Measurements from ENCODE around the gene SPATA4.
A peak's percentile ranks its signal among the peaks of the same experiment; 100 is the strongest.
"Not testable (repeated sequence)": the region's sequence is repeated elsewhere in the genome, so short reads cannot be mapped to it uniquely, and the experiment has no call there.

Gene SPATA4

DNA sequence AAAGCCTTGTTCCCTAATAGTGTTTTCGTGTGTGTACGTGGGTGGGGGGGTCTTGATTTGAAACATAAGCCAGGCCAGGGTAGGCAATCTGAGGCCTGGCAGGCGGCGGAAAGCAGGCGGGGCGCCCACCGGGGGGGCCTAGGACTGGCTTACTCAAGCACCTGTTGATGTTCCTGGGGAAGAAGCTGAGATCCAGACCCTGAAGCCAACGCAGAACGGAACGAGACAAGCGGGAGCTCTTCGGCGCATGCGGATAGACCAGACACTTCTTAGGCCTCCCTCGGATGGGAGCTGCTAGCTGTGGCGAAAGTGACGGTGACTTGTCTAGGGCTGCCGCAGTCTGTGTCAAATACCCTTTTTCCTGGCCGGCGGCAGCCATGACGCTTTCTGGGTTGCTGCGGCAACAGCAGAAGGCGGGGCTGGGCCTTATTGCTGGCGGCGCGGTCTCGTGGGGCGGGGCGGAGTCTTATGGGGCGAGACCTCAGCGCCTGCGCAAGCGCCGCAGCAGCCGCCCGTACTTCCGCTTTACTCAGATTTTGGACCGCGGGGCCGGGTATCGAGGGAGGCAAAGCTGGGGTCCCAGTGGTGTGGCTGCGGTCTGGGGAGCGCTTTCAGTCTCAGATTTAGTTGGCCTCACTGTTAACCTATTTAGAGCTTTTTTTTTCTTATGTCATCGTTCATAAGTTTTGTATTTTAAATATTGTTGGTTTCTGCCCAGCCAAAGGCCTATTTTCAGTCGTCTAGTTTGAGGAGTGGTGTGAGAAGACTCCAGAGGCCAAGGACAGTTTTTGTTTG is at the start of gene SPATA4:
TSS of gene SPATA4 (minus strand) at position 402 of the 795 bp plus-strand sequence. CDS start at position 379, 23 bp downstream.
- peak; percentile 12 for FAIRE-seq

DNA sequence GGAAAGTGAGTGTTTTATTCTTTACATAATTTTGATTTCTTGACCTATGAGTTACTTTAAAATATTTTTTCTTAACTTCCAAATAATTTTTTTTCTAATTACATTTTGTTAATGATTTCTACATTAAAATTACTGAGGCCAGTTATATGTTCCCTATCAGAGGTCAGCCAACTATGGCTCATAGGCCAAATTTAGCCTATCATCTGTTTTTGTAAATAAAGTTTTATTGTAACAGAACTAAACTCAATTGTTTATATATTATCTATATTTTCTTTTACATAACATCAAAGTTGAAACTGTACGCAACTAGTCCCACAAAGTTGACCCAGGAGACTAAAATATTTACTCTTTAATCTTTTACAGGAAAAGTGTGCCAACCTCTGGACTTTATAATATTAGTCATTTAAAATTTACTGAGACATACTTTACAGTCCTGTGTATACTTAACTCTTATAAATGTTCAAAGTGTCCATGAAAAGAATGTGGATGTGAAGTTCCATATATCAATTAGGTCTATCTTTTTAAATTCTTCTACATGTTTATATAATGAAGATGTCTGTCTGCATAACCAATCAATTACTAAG is 47.5 kb upstream of the SPATA4 start:
- FAIRE-seq: peak; percentile 18

DNA sequence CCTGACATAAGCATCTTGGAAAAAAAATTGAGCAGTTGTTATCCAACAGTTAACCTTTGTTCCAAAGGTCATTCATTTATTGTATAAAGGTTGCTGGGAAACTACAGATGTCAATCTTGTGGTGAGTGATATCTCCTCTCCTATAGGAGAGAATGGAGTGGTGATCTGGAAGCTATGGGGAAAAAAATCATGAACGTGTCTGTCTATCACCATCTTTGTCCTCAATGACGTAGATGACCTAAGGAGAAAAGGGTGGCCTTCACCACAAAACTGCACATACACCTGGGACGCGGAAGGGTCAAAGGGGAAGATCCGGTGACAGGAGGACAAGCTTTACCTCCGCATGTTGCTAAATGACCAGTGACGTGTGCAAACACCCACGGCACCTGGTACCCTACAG is 46.3 kb upstream of the SPATA4 start:
- FAIRE-seq: no peak

DNA sequence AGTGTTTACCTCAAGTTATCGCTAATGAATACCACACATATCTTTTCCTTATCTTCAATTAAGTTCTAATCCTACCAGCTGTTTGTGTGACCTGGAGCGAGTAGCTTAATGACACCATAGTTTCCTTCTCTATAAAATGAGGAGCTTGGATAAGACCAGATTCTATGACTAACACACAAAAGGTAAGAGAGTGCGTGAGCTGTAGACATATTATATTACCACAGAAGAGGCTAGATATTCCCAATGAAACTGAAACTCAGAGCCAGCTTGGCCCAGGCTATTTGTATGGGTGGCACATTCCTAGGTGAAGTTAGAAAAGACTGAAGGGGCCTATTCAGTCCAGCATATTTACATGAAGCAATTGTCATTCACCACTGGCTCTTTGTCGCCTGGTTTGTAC is 43.4 kb upstream of the SPATA4 start:
- FAIRE-seq: no peak

DNA sequence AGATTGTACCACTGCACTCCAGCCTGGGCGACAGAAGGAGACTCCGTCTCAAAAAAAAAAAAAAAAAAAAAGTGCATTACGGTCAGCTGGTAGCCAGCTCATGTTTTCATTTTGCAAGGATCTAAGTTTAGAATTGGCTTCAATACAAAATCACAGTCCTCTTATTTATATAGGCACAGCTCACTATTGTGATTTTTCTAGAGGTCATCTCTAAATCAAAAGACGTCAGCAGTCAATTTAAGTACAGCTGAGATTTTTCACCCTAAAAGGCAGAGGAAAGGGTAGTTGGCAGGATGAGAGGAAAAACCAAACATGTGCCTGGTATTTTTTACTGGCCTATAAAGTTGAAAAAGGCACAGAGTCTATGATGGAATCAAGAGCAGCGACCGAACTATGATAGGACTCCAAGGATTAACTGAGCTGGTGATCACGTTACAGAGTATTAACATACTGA is 42.8 kb upstream of the SPATA4 start:
- no peak for FAIRE-seq

DNA sequence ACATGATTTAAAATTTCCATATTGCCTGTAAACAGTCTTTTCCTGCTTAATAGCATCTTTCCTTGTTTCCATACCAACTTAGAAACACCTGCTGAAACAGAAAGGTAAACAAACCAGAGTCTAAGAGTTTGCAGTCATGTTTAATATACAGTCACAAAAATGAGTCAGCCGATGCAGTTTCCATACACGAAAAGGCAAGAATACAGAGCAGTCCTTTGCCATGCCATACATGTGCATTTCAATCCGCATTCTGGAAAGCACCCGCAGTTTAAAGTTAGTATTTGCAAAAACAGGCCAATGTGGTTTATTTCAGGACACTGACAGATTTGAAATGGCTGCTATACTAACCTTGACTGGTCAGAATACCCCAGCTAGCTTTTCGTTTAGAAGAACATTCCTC is 41.6 kb upstream of the SPATA4 start:
- FAIRE-seq: no peak

DNA sequence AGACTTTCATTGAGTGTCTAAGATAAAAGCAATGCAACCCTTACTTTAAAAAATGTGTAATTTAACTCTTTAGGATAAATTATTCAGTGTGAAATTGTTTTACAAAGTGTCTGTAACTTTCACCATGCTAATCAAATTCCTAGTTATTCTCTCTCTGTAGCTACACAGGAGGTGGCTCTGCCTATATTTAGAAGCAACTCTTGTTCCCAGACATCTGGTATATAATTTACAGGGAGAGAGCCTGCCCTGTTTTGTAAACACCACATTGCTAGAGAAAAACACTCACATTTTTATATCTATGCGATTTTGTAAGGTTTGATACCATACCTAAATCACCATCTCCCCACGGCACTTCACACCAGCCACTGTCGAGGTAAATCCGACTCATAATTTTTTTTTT is 35.5 kb upstream of the SPATA4 start:
- FAIRE-seq: no peak

DNA sequence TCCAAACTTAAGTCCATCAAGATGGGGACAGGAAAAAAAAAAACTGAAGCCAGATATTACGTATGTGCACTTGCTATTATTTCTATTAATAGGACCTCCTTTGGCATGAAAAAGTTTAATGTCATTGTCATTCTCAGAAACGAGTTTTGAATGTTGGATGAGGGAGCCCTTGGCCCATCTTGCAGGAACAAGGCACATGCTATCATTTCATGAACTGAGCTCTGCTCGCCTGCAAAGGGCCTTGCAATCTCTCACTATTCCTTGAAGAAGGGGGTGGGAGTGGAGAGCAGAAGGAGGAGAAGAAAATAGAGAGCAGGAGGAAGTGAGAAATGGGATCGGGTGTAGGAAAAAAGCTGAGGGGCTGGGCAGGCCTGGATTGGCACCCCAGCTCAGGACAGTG is 34.3 kb upstream of the SPATA4 start:
- no peak for FAIRE-seq

DNA sequence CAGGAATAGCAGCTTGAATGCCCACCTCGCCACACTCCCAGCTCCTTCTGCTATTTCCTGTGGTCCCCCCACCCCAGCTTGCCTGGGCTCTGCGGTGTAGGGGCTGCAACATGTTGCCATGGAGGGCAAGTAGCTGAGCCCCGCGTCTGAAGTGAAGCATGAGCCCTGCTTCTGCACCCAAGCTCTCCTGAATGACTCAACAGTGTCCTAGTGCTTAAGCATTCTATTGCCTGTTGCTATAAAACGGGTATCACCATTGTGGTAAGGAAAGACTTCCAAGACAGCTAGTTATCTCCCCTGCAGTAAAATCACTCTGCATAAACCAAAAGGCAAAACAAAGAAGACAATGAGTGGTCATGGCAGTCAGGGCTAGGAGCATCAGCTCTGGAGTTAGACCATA is 31.4 kb upstream of the SPATA4 start:
- no peak for FAIRE-seq

DNA sequence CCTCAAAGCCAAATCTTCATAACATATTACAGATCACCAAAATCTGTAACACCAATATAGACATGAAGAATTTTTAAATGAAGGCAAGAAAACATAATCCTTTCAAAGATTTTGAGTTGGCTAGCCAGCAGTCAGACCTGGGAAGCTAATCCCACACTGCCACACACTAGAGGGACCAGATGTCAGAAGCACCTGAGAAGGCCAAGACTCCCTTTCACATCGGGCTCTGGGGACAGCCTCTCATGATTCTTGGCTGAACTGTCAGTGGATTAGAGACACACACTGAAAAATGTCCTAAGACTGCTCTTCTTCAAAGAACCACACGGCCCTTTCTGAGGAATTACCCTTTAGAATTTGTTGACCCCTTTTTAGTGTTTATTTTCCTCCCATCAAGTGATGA is 28.2 kb upstream of the SPATA4 start:
- FAIRE-seq: no peak

DNA sequence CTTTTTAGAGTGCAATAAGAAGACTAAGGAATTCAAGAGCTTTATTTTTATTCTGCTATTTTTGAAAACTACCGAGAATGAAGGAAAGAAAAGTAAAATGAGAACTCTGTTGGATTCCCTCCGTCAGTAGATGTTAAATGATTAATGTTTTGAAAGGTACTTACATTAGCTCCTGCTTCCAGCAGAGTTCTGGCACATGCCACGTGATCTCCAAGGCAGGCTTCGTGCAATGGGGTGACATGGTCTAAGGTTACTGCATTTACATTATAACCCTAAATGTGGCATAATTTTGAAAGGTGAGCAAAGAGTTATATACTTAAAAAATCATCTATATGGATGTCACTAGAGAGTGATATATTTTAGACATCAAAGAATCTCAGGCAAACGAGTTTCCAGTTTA is 26.8 kb upstream of the SPATA4 start:
- FAIRE-seq: no peak

DNA sequence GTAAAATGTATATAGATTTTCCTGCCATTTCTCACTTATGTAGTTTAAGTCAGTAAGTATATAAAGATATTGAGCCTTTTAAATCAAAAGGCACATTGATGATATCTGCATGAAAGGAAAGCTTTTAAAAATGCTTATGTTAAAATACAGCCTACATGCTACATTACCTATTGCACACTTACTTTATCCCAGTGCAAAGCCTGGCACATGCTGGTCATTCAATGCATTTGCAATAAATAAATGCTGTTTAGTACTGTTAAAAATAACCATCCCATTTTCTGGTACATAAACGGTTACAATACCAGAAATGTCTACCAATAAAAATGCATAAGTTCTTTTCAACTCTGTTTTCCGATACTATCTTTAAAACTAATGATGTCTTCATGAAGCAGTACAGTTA is 22.1 kb upstream of the SPATA4 start:
- no peak for FAIRE-seq

DNA sequence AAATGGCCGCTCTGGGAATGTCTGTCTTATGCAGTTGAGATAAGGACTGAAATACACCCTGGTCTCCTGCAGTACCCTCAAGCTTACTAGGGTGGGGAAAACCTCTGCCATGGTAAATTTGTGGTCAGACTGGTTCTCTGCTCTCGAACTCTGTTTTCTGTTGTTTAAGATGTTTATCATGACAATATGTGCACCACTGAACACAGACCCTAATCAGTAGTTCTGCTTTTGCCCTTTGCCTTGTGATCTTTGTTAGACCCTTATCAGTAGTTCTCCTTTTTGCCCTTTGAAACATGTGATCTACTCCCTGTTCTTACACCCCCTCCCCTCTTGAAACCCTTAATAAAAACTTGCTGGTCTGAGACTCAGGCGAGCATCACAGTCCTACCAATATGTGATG is 17.0 kb upstream of the SPATA4 start:
- FAIRE-seq: not testable (repeated sequence)

DNA sequence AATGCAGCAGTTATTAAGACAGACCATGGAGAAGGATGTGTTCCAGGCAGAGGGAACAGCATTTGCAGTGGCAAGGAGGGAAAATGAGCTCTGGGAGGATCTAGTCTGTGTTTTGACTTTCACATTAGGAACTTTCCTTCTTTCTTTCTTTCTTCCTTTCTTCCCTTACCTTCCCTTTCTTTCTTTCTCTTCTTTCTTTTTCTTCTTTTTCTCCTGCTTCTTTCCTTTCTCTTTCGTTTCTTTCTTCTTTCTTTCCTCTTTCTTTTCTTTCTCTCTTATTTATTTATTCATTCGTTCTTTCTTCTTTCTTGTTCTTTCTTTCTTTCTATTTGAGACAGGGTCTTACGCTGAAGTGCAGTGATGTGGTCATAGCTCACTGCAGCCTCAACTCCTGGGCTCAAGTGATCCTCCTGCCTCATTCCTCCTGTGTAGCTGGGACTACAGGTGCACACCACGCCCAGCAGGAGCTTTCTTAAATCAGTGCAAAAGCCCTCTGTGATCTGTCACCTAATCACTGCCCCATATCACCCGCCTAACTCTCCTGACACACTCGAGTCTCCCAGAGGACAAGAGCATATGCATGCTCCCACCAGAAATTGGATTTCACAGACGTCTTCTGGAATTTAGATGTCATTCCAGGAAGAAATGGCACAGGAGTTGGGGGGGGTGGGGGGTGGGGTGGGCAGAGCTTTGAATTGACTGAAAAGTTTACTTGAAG is 15.4 kb upstream of the SPATA4 start:
- FAIRE-seq: no peak

DNA sequence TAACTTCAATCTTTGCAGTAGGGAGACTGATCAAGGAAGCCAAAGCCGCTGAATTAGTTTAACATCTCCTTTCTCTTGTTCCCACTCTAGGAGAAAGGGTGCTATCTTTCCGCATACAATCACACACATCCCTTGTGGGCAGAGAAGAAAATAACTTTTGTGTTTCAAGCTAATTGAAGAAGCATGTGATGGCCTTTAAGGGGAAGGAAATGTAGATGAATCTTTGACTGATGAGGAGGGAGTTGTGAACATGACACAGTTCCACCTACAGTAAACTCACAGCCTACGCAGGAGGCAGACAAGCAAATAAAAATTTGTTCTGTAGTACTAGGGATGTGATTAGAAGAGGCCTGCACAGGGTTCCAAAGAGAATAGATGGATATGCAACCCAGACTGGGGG is 14.7 kb upstream of the SPATA4 start:
- no peak for FAIRE-seq

DNA sequence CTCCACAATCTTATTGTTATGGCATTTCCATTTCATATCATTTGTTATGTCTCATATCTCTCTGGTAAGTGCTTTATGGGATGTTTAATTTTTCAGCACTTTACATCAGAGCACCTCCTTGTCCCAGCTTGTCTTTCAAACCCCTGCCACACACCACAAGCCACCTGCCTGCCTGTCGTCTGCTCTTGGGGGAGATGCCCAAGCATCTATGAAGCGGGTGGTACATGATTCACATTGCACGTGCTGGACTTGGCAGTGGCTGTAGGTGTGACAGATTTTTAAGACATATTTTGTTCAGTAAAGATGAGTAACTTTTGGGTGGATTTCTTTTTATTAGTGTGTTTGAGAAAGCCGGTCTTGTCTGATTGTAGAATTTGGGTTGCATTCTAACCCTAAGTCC is 14.2 kb upstream of the SPATA4 start:
- no peak for FAIRE-seq

DNA sequence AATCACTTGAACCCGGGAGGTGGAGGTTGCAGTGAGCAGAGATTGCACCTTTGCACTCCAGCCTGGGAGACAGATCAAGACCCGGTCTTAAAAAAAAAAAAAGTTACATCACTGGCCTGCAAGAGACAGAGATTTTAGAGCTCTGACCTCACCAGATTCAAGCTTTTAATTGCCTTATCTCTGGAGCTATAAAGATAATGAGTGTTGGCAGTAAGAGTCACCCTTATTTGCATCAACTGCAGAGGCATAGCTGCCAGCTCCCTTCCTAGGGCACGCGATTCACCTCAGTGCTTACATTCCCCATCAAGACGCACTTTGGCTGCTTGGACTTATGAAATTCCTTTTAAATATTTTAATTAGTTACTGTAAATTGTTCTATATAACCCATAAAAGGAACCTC is 12.5 kb upstream of the SPATA4 start:
- no peak for FAIRE-seq

DNA sequence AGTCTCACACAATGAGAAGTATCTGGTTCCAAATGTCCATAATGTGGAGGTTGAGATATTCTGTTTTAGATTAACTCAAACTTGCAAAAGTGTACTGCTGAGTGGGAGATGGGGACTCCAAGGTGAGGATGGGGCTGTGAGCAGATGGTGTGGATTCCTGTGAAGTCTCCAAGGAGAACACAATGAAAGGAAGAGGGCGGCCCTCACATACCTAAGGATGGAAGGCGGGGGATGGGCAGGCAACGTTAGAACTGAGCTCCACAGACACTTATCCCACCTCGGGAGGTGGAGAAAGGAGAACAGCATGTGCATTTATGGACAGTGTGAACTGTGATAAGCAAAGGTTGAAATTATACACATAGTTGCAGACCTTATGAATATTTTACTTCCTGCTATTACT is 9.9 kb upstream of the SPATA4 start:
- FAIRE-seq: no peak

DNA sequence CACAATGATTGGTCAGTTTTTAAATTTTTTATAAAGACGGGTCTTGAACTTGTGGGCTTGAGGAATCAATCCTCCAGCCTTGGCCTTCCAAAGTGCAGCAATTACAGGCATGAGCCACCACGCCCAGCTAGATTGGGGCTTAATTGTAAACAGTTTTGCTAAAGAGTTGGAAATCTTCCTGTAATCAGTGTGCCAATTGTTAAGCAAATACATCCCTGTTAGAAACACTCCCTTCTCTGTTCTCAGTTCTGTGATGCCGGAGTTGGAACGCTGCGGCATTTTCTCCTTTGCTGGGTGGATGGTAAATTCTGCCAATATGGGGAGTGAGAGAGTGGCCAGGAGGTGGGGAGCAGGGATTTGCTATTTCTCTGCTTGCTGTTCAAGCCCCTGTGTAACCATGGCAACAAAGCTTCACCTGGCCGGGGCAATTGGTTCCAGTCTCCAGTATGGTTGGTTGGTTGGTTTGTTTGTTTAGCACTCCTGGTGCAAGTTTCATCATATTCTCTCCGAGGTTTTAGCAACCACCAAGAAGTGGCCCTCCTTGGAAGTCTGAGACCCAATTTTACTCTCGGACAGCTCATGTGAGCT is 3.0 kb upstream of the SPATA4 start:
- no peak for FAIRE-seq

DNA sequence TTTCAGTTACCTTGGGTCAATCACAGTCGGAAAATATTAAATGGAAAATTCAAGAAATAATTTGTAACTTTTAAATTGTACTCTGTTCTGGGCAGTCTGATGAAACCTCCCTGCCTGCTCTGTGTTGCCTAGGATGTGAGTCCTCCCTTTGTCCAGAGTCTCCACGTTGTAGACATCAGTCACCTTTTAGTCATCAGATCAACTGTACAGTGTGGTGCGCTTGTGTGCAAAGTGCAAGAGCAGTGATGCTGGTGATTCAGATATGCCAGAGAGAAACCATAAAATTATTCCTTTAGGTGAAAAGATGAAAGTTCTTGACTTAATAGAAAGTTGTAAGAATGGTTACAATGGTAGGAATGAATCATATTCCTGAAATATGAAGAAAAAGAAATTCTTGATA is 1.4 kb downstream of the SPATA4 start:
- FAIRE-seq: no peak

DNA sequence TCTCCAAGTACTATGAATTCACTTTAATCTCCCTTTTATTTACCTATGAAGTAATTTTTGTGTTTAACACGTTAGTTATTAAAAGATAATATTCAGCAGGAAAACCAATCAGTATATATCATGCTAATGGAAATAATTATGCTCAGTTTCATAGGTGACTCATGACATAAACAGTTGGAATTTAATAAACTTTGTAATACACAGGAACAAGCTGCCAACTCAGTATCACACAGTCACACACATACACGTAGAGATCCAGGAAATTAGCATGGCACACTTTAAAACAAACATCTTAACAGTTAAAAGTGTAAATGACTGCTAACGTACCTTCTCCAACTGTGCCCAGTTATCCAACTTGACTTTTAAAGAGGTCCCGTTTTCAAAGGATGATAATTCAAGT is 2.3 kb downstream of the SPATA4 start:
- no peak for FAIRE-seq

DNA sequence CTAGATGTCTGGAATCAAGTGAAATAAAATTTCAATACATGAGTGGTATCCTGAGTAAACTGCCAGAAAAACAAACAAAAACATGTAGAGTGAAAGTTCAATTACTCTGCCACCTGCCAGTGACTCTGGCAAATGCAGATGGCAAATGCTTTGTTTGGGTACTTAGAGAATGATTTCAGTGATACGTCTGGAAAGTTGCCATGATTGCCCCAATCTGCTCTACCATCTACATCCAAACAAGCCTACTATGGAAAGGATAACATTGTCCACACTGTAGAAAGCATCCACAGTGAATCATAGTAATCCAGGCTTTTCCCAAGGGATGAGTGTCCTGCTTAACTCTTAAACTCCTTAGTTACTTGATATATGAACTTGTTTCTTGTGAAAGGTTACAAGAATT is 3.4 kb downstream of the SPATA4 start:
- no peak for FAIRE-seq

All from endometrium (tissue), 2 donors.